ENCODE data around the gene PCMT1.
"Not testable (repeated sequence)": the region's sequence is repeated elsewhere in the genome, so short reads cannot be mapped to it uniquely, and the experiment has no call there.

Gene PCMT1

DNA sequence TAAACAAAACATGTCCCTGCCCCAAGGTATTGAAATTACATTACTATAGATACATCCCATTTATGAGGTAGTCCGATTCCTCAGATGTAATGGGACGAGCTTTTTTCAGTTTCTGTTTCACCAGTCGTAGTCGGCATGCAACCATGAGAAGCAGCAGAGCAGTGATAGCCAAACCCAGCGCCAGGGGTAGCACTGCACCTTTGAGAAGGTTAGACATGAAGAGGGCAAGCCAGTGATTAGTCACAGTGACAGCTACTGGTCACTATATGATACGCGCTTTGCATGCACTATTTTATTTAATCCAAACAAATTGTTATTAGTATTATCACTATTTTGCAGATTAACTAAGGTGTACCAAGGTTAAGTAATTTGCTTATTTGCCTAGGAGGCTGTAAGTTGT, 71.0 kb downstream of the PCMT1 start:
- DNase-seq (ENCODE audit: low spot score), result no peak

DNA sequence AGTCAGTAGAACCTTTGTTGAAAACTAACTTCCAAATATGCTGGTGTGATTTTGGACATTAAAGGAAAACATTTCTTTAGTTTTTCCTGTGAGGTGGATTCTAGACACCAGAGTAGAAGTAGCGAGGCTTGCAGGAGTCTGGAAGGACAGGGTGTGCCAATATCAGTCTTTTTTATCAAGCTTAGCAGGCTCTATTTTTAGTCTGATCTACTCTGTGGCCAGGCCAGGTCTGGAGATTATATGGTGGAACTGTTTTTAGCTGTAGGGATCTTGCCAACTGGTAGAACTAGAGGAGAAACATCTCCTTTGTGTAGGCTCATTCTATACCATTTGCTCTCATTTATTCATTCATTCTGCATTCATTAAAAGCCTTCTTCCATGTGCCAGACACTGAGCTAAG, 72.0 kb downstream of the PCMT1 start:
- no peak for DNase-seq (ENCODE audit: low spot score)

DNA sequence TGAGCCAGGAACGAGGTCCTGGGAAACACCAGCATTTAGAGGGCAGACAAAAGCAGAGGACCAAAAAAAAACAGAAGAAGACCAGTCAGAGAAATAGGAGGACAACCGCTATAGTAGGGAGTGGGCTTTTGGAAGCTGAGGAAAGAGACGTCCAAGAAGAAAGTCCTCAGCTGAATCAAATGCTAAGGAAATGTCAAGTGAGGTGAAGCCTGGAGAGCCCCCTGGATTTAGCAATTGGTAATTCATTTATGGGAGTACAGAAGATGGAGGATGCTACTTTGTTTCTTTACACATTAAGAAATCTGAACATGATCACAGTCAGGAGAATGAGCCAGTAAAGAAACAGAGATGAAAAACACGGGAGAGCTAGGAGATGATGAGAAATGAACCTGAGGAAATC, 73.5 kb downstream of the PCMT1 start:
- no peak for DNase-seq (ENCODE audit: low spot score)

DNA sequence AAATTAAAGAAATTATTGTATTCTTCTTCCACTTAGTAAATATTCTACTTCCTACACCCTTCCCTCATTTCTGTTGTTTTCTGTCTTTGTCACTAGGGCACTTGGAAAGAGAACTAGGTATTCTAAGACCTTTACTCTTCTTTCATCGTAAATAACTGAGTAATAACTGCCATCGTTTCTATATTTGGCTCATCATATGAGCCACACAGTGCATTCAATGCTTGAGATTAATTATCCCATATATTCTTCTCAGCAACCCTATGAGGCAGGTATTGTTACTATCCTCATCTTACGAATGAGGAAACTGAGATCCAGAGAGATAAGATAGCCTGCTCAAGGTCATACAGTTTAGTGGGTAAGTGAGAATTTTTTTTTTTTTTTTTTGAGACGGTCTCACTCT, 75.8 kb downstream of the PCMT1 start:
- no peak for DNase-seq (ENCODE audit: low spot score)

DNA sequence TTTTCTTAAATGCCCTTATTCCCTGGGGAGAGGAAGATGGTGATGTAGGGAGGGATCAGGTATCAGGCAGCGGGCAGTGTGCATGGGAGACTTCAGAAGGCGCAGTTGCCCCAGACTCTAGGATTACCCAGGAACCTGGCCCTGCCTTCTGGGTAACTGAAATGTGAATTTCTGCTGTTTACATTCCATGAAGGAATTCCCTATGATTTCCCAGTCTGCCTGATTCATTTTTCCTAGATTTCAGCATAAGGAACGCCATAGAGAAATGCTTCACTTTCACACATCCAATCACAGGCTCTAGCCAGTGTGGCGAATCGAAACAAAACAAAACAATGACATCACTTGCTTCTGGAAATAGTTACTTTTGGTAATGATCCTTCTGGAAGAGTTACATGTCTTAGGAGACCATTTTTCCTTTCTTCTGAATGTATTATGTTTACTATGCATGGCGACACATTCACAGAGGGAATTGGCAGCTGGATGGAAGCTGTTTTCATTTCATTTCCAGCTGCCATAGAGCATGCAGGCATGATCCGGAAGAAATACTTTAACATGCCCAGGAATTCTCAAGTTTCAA, 81.3 kb downstream of the PCMT1 start:
- no peak for DNase-seq (ENCODE audit: low spot score)

DNA sequence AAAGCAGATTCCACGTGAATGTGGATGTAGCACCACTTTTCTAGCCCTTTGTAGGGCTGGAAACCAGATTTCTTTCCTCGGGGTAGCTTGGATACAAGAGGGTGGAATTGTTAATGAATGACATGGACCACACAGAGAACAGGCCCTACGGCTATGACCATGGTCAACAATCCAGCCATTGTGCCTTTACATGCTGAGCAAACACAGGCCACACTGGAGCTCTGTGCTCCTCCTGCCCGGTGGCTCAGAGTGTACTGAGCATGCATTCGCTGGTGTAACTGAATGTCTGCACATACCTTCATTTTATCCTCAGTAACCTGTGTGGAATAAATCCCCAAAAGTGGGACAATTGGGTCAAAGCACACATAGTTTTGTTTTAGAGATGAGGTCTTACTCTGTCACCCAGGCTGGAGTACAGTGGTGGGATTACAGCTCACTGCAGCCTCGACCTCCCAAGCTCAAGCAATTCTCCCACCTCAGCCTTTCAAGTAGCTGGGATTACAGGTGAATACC, 81.8 kb downstream of the PCMT1 start:
- DNase-seq (ENCODE audit: low spot score), result no peak

DNA sequence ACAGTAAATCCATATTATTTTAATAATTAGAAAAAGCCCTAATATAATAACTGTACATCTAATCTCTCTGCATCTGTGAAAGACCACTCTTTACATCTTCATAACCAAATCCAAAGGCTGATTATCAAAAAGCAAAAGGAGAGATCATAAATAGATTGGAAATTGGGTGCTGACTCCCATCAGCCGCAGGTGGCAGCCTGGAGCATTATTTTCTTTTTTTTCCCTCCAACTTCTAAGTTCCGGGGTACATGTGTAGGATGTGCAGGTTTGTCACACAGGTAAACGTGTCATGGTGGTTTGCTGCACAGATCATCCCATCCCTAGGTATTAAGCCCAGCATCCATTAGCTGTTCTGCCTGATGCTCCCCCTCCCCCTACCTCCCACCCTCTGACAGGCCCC, 84.1 kb downstream of the PCMT1 start:
- no peak for DNase-seq (ENCODE audit: low spot score)

DNA sequence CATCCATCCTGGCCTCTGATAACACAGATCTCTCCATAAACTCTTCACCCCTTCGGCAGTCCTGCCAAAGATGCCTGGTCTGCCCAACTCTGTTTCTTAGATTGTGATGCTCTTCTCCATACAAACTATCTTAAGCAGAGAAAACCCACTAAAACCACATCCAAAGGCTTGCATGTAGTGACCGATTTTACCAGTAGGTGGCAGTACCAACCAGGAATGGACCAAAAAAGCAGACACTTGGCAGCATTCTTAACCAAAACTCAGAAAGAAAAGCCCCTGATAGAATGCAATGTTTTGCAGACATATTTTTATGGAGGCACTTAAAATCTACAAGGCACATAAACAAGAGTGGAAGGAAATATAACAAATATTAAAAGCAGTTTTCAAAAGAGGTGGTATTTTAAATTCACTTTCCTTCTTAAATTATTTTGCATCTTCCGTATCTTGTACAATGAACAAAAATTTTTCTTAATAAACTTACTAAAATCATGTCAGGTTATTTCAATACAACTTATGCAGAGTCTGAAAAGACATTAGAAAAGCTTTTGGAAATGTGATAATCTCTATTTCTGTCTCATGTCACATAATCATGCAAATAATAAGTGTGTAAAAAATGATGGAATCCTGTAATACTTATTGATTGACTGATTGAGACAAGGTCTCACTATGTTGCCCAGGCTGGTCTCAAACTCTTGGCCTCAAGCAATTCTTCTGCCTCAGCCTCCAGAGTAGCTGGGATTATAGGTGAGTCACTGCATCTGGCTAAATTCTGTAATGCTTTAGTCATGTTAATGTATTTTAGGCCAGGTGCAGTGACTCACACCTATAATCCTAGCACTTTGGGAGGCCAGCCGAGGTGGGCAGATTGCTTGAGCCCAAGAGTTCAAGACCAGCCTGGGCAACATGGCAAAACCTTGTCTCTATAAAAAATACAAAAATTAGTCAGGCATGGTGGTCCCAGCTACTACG, 85.3 kb downstream of the PCMT1 start:
- peak; percentile 13 for DNase-seq (ENCODE audit: low spot score)

DNA sequence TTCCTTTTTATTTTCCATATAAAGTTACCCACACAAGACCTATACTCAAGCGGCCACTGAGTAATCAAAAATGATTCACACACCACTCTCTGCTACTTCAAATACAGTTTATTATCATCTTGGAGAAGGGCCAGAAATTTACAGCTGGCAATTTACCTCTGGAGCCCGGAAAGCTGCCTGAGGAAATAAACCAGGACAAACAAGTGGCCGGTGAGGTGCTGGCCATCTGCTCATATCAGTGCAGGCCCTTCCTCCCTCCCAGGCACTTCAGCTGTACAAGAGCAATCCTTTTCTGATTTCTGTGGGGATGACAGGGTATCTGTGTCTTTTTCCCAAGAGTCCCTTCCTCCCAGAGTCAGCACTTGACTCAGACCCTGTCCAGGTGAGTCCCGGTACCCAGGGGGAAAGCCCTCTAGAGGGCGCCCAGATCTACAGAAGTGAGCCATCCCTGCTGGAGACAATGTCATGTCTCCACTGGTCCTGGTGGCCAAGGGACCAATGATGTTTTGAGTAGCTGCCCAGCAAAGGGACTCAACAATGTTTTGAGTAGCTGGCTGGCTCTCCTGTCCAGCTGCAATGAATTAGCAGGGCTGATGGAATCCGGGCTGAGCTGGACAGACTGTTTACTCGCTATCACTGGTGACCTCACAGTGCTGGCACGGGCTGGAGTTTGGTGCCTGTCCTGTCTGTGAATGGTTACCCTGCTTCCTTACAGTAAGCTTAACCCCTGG, 91.0 kb downstream of the PCMT1 start:
- DNase-seq (ENCODE audit: low spot score), result peak; percentile 59

DNA sequence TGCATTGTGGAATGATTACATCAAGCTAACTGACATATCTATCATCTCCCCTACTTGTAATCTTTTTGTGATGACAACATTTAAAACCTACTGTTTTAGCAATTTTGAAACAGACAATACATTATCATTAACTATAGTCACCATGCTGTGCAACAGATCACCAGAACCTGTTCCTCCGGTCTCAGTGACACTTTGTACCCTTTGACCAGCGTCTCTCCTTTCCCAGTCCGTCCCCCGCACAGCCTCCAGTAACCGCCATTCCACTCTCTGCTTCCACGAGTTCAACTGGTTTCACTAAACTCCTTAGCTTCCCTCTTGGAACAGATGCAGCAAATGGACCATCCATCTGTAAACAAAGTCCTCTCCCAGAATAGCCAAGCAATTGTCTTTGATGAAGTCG, 92.8 kb downstream of the PCMT1 start:
- no peak for DNase-seq (ENCODE audit: low spot score)

DNA sequence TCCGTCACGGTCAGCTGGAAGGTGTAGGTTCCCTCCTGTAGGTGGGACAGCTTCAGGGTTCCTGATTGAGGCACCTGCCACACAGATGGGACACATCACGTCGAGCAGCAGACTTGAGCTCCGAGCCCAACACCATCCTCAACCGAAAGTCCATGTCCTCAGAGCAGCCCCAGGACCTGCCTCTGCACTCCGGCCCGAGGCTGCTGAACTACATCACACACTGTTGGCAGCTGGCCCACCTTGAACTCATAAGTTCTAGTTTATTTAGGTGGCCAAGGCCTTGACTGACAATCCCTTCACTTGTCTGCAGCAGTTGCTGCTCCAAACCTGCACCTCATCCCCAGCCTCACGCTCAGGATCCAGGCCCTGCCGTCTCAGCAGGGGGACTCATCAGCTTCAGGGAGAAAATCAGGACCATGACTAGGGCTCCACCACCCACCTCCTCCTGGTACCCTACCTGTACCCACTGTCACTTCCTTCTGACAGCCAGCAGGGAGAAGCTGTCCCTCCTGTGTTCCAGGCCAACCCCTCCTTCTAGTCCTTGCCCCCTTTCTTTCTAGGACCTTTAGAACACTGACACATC, 93.6 kb downstream of the PCMT1 start:
- DNase-seq (ENCODE audit: low spot score), result no peak

DNA sequence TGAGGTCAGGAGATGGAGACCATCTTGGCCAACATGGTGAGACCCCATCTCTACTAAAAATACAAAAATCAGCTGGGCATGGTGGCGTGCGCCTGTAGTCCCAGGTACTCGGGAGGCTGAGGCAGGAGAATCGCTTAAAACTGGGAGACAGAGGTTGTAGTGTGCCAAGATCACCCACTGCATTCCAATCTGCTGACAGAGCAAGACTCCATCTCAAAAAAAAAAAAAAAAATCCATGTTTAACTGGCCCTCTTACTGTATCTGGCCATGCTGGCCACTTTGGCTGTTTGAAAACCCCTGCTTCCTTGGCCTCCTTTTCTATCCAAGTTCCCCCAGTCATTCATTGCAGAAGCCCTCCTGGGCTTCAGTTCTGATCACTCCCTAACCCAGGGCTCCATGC, 94.5 kb downstream of the PCMT1 start:
- DNase-seq (ENCODE audit: low spot score), result not testable (repeated sequence)

DNA sequence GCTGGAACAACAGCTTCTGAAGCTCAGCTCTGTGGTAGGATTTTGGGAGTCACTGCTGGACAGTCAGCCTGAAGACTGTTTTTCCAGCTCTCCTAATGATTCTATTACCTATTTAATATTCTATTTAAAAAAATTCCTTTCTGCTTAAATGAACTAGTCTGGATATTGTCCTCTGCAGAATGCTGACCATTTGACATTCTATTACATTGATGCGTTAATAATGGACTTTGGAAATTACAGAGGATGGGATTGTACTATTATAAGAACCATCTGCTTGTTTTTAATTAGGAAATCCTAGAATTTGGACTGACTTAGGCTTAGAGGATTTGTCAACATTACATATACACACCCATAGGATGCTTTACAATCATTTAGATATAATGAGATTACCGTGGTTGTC, 94.9 kb downstream of the PCMT1 start:
- no peak for DNase-seq (ENCODE audit: low spot score)

DNA sequence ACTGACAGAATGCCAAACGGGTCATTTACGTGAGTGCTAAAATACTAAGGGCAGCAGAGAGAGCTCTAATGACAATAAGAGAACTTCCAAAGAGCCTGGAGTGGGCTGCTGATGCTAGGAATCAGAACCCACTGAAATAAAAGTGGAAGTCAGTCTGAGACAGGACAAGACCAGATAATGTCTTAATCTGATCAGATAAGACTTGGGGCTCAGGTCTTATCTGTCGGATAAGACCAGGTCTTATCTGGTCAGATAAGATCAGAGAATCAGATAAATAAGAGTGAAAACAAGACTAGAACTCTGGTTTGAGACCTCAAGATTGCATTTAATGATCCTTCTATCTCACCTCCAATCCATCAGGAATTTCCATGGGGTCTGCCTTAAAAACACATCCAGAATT, 96.0 kb downstream of the PCMT1 start:
- DNase-seq (ENCODE audit: low spot score), result no peak

DNA sequence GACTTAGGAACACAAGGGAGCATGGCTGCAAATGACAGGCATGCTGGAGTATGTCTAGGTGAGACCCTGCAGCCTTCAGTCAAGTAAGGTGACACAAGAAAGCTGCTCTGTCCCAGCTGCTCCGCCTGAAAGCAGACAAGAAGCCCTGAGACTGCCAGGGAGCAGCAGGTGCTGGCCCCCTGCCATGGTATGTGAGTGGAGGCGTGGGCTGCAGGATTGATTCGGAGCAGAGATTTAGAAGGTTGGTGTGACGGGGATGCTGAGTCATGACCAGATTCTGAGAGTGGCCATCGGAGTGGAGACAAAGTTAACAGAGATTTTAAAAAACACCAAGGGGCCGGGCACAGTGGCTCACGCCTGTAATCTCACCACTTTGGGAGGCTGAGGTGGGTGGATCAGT, 96.8 kb downstream of the PCMT1 start:
- DNase-seq (ENCODE audit: low spot score), result no peak

DNA sequence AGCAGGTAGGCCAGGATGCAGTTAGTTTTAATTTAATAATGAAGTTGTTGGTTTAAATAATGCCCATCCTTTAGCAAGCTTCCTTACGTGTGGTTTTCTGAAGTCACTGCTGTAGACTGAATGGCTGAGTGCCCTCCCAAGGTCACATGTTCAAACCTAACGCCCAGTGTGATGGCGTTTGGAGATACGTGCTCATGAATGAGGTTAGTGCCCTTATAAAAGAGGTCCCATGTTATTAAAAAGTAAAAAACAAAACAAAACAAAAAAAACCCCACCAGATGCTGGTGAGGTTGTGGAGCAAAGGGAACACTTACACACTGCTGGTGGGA, 98.4 kb downstream of the PCMT1 start:
- DNase-seq (ENCODE audit: low spot score), result no peak

DNA sequence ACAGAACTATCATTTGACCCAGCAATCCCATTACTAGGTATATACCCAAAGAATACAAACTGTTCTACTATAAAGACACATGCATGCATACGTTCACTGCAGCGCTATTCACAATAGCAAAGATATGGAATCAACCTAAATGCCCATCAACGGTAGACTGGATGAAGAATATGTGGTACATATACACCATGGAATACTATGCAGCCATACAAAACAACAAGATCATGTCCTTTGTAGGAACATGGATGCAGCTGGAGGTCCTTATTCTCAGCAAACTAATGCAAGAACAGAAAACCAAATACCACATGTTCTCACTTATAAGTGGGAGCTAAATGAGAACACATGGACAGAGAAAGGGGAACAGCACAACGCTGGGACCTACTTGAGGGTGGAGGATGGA, 98.8 kb downstream of the PCMT1 start:
- not testable (repeated sequence) for DNase-seq (ENCODE audit: low spot score)

DNA sequence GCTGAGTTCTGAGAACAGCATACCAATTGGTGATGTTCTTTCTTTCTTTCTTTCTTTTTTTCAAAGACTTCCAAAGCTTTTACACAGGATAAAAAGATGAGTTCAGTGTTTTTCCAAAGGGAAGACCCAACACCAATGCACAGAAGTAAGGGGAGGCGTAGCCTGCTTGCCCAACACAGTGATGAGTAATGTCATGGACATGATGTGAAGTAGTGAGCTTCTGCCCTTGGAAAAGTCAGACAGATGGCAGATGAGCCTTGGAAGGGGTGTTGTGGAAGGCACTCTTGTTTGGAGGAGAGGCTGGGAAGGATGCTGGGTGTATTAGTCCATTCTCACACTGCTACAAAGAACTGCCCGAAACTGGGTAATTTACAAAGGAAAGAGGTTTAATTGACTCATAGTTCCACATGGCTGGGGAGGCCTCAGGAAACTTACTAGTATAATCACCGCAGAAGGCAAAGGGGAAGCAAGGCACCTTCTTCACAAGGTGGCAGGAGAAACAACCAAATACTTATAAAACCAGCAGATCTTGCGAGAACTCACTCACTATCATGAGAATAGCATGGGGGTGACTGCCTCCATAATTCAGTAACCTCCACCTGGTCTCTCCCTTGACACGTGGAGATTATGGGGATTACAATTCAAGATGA, 102.0 kb downstream of the PCMT1 start:
- no peak for DNase-seq (ENCODE audit: low spot score)

DNA sequence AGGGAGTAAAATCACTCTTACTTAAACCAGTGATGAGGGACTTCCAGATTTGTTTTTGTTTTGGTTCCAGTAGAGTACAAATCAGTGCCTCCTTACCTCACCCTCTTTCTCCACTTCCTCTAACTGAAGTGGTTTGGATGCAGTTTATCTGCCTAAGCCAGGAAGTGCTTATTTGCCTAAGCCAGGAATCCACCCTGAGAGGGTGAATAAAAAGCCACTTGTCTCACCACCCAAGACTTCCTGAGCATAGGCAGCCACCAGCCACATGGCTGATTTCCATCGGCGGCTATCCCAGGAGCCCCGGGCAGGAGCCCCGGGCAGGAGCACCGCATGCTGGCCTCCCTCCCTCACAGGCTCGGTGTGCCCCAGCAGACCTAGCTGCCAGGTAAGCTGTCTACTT, 102.6 kb downstream of the PCMT1 start:
- DNase-seq (ENCODE audit: low spot score), result no peak

DNA sequence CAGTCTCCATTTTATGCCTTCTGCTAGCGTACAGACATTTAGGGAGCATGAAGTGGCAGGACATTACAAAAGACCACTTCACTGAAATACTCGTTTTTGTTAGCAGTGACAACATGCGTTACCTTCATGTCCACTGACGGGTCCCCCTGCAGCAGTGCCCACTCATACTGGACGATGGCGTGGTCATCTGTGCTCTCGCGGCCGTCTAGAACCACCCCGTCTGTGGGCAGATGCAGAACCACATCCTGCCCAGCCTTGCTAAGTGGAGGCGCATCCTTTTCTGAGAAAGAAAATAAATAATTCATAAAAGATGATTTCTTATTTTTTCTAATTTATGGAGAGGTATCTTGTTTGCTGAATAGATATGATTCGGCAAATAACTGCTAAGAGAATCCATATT, 103.3 kb downstream of the PCMT1 start:
- DNase-seq (ENCODE audit: low spot score), result no peak

DNA sequence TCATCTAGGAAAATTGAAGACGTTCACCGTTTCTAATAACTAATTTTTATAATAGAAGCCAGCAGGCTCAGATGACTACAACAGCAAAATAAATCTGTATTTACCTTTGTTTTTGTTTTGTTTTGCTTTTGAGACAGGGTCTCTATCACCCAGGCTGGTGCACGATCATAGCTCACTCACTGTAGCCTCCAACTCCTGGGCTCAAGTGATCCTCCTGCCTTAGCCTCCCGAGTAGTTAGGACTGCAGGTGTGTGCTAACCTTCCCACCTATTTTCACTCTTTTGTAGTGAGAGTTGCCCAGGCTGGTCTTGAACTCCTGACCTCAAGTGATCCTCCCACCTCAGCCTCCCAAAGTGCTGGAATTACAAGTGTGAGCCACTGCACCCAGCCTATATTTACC, 104.5 kb downstream of the PCMT1 start:
- not testable (repeated sequence) for DNase-seq (ENCODE audit: low spot score)

DNA sequence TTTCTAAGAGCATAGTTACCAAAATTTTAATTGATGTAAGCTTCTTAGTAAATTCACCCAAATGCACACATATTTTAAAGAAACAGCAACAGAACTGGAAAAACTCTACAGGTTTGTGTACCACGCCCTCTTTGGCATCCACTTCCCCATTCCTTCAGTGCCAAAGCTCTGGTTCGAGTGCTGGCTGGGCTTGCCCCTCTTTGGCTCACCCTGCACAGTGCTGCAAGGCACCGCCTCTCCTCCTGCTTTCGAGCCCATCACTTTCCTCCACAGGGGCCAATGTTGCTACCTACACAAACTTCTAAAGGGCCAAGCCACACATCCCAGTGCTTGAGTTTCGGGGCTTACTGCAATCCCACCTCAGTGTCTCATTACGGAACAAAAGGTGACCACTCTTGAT, 105.0 kb downstream of the PCMT1 start:
- no peak for DNase-seq (ENCODE audit: low spot score)

Measured in SW480 (cell line).